GM12878 (cell line): ENCODE results near the gene SLFN14. TPM values are rescaled to one million over a fixed set of nuclear protein-coding genes. Genes with fewer than 3 reads are reported as not detected.

ENCODE experiments used
- ATAC-seq: fragments of 200-7000 bp; cut with Tn5 transposase; 3 replicates; pipeline ENCODE4 v1.9.1; 2020; ENCODE audit warnings: mild to moderate bottlenecking, moderate library complexity
- BruUV-seq: library from RNA; stranded (reverse); fragments of 400-500 nt; replicated peaks from 2 replicates; lab custom pipeline; 2021; lab: Mats Ljungman, UMichigan
- CTCF ChIA-PET: fragments of 300-600 bp; sonication (Branson Sonifier 250); formaldehyde crosslinking; extraction: SDS; loops from one replicate; lab custom pipeline; 2021; ENCODE audit warnings: inconsistent platforms; lab: Yijun Ruan, JAX
- POLR2A ChIA-PET: fragments of 350-600 bp; formaldehyde crosslinking; extraction: SDS; loops from one replicate; lab custom pipeline; 2021; ENCODE audit warnings: inconsistent platforms; lab: Charles Lee
- RAD21 ChIA-PET: fragments of 300-600 bp; sonication (Branson Sonifier 250); formaldehyde crosslinking; loops from one replicate; lab custom pipeline; 2023; ENCODE audit warnings: antibody characterized with exemption; ENCODE audit not compliant: unreplicated experiment; lab: Charles Lee
- SMC1A ChIA-PET: fragments of 300-600 bp; sonication (Branson Sonifier 250); formaldehyde crosslinking; loops from one replicate; lab custom pipeline; 2023; ENCODE audit not compliant: unreplicated experiment, uncharacterized antibody; lab: Charles Lee
- DNase-seq: peaks from one replicate; pipeline ENCODE4 v3.0.0-alpha.2; 2011; ENCODE audit warnings: low read depth, low spot score
- FAIRE-seq: peaks from 3 replicates; lab custom pipeline; 2011; peaks lifted over from hg19 to GRCh38; lab: Jason Lieb, UNC
- H2AFZ ChIP-seq: 2 replicates; pipeline ENCODE4 v1.6.0; 2011; ENCODE audit warnings: low read depth, low read length, control low read depth; ENCODE audit not compliant: control insufficient read depth
- H3K27ac ChIP-seq: 2 replicates; pipeline ENCODE4 v1.5.1; 2011; ENCODE audit warnings: control low read depth; ENCODE audit not compliant: control insufficient read depth, insufficient read depth
- H3K27me3 ChIP-seq, 2 experiments: replicated peaks in 1 of 2; 2 replicates each; pipeline versions ENCODE4 v1.6.0 to v1.6.1; 2011; ENCODE audit warnings: low read length in 1 of 2; ENCODE audit not compliant: control insufficient read depth in 2 of 2, insufficient read depth in 2 of 2
- H3K36me3 ChIP-seq, 2 experiments: 2 replicates each; pipeline ENCODE4 v1.5.1; 2011; ENCODE audit warnings: low read length in 1 of 2; ENCODE audit not compliant: control insufficient read depth in 2 of 2, insufficient read depth in 2 of 2
- H3K4me1 ChIP-seq: 2 replicates; pipeline ENCODE4 v1.6.1; 2011; ENCODE audit warnings: mild to moderate bottlenecking, low read length, moderate library complexity, mixed read lengths; ENCODE audit not compliant: control insufficient read depth, insufficient read depth
- H3K4me2 ChIP-seq: 2 replicates; pipeline ENCODE4 v1.6.0; 2011; ENCODE audit warnings: control low read depth; ENCODE audit not compliant: control insufficient read depth, insufficient read depth
- H3K4me3 ChIP-seq: fragments of 200-600 bp; sonication (generic); 2 replicates; pipeline ENCODE4 v1.5.1; 2016
- H3K79me2 ChIP-seq: 2 replicates; pipeline ENCODE4 v1.6.0; 2011; ENCODE audit warnings: low read length; ENCODE audit not compliant: control insufficient read depth, insufficient read depth
- H3K9ac ChIP-seq: 2 replicates; pipeline ENCODE4 v1.8.0; 2011; ENCODE audit warnings: low read length, control low read depth, mixed read lengths; ENCODE audit not compliant: control insufficient read depth, insufficient read depth
- H3K9me3 ChIP-seq: replicated peaks from 3 replicates; pipeline ENCODE4 v1.5.1; 2011; ENCODE audit warnings: mild to moderate bottlenecking, low read length; ENCODE audit not compliant: control insufficient read depth, insufficient read depth
- H4K20me1 ChIP-seq: 2 replicates; pipeline ENCODE4 v1.6.0; 2011; ENCODE audit not compliant: control insufficient read depth, insufficient read depth
- CBX3 ChIP-seq: fragments of 200-600 bp; sonication (generic); IDR thresholded peaks from 2 replicates; pipeline ENCODE4 v1.6.1; 2016; ENCODE audit warnings: low read depth, borderline replicate concordance
- CREB1 ChIP-seq: IDR thresholded peaks from 2 replicates; pipeline ENCODE4 v1.6.1; 2012; ENCODE audit warnings: low read depth, mild to moderate bottlenecking, inconsistent platforms
- KLF5 ChIP-seq: fragments of 450-650 bp; IDR thresholded peaks from 2 replicates; pipeline ENCODE4 v1.6.1; 2014; ENCODE audit warnings: mild to moderate bottlenecking; ENCODE audit not compliant: partially characterized antibody
- MLLT1 ChIP-seq: fragments of 450-650 bp; IDR thresholded peaks from 2 replicates; pipeline ENCODE4 v1.6.1; 2016; ENCODE audit warnings: mild to moderate bottlenecking
- POLR2AphosphoS2 ChIP-seq: IDR thresholded peaks from 2 replicates; pipeline ENCODE4 v1.6.1; 2011; ENCODE audit warnings: low read depth, mild to moderate bottlenecking, low read length, improper control_type of control experiment, moderate library complexity
- RAD51 ChIP-seq: fragments of 450-650 bp; IDR thresholded peaks from 2 replicates; pipeline ENCODE4 v1.6.1; 2016; ENCODE audit warnings: moderate library complexity, mild to moderate bottlenecking, inconsistent platforms
- ZBED1 ChIP-seq: IDR thresholded peaks from 2 replicates; pipeline ENCODE4 v1.6.1; 2016; ENCODE audit warnings: borderline replicate concordance
- ZBTB4 ChIP-seq: fragments of 450-650 bp; formaldehyde crosslinking; IDR thresholded peaks from 2 replicates; pipeline ENCODE4 v1.4.0; 2022; ENCODE audit warnings: mild to moderate bottlenecking, moderate library complexity
- WGBS: methylation state at CpG from one replicate; pipeline ENCODE4 v1.1.6; 2016; ENCODE audit warnings: low lambda C conversion rate; ENCODE audit not compliant: insufficient replicate concordance, insufficient coverage; ENCODE audit errors: missing lambda C conversion rate; 5-methylcytosine and 5-hydroxymethylcytosine counted together
- in situ Hi-C: fragments of 300-500 bp; cut with MboI; formaldehyde crosslinking; loops from 9 replicates; pipeline ENCODE4 v1.14.3; 2018; ENCODE audit warnings: mixed read lengths
- intact Hi-C: fragments of 100-400 bp; cut with micrococcal nuclease; formaldehyde crosslinking; loops from one replicate; pipeline ENCODE4 v1.14.2; 2022; ENCODE audit not compliant: unreplicated experiment
- polyA plus RNA-seq, 11 experiments: library from polyadenylated mRNA; depleted of rRNA in 4 of 11; unstranded in 6 of 11; stranded (reverse) in 5 of 11; fragments of >200 nt; fragmentation: Nextera tagmentation in 4 of 11; fragmentation: Illumina TruSeq in 1 of 11; extraction: Ambion mirVana in 4 of 11; extraction: Trizol in 1 of 11; gene quantifications; 1 replicate in 1 of 11; 2 replicates in 10 of 11; pipeline versions ENCODE4 v1.2.1 to v1.2.3, GENCODE V29; 2011 to 2016; ENCODE audit warnings: inconsistent platforms in 2 of 11, missing spikeins in 2 of 11, low read depth in 1 of 11
- total RNA-seq, 4 experiments: library from RNA; depleted of rRNA in 3 of 4; stranded (reverse); fragments of >200 nt in 3 of 4; fragmentation: Illumina TruSeq in 1 of 4; extraction: Trizol in 1 of 4; gene quantifications; 2 replicates each; pipeline versions ENCODE4 v1.2.1 to v1.2.3, GENCODE V29; 2013 to 2021

The SLFN14 gene
- total and polyA plus RNA-seq, 10 of the 15 experiments (the other 5 are each of a cell fraction or from before 2014, with no cell fraction given) = 0.06 to 0.11 (median 0.06) TPM; not detected in 7

- Histone ChIP-seq H3K4me3 (no peak overlapping the region), H3K4me1 (no peaks in the 10 kb centered on the region), H3K4me2 (no peak overlapping the region), H4K20me1 (no peaks in the 10 kb centered on the region), H2AFZ (no peak overlapping the region), H3K9ac (no peak overlapping the region), H3K9me3 (no peaks in the 10 kb centered on the region), H3K36me3 (no peaks in the 10 kb centered on the region; a peak in 1 of 4 replicates), H3K27ac (no peak overlapping the region), H3K79me2 (no peaks in the 10 kb centered on the region), H3K27me3 (no peaks in the 10 kb centered on the region)
- DNase-seq (no peak), FAIRE-seq (no peak), ATAC-seq (peak; percentile 68)
- ChIA-PET POLR2A (interaction anchor here (0.6 to 1.5 kb wide), 3 partner anchors 13 to 116 kb away, joined by 3 to 6 read pairs (median 3); no protein-coding TSS in a partner anchor), SMC1A (interaction anchor here (1.0 kb wide), 1 partner anchor 13 kb away, joined by 3 read pairs; no protein-coding TSS in a partner anchor), RAD21 (interaction anchor here (0.6 to 1.4 kb wide), 4 partner anchors 10 to 937 kb away, joined by 3 to 5 read pairs (median 4); no protein-coding TSS in a partner anchor), CTCF (interaction anchor here (0.6 to 2.8 kb wide), 4 partner anchors 53 to 242 kb away, joined by 3 to 14 read pairs (median 6); no protein-coding TSS in a partner anchor)
- in situ Hi-C loops = loop anchor here (5.0 kb wide), 1 partner anchor 47 kb away; no protein-coding TSS in a partner anchor
- TF ChIP-seq RAD51 (no peak), CREB1 (0 out of 2 replicates have a peak, but pooled peaks have one; percentile 12)
- intact Hi-C loops = loop anchor here (5.0 kb wide), 1 partner anchor 193 kb away; no protein-coding TSS in a partner anchor
- 2% methylated on average over 5 of the region's 5 CpGs for WGBS
- BruUV-seq = no TSS peak
Observed at GRCh38 chr17:35554668-35555067, 6.0 kb downstream of the SLFN14 start.

GRCh38 chr17:35553310-35553709 lies 7.3 kb downstream of the SLFN14 start:
- ATAC-seq (no peak), DNase-seq (no peak), FAIRE-seq (no peak)
- H3K36me3 ChIP-seq = no peaks in the 10 kb centered on the region; a peak in 1 of 4 replicates
- in situ Hi-C loops (no loop called here), intact Hi-C loops (no loop called here)
- no TSS peak for BruUV-seq
- no peaks in the 10 kb centered on the region for H3K4me1 ChIP-seq
- no peaks in the 10 kb centered on the region for H3K27me3 ChIP-seq
- H3K9ac ChIP-seq = no peak overlapping the region
- 67% methylated on average over 4 of the region's 4 CpGs for WGBS
- ChIA-PET CTCF (interaction anchor here (0.7 to 2.0 kb wide), 4 partner anchors 8 to 464 kb away, joined by 3 to 7 read pairs (median 4); no protein-coding TSS in a partner anchor), SMC1A (interaction anchor here (0.8 to 1.4 kb wide), 2 partner anchors 10 to 12 kb away, joined by 3 read pairs; no protein-coding TSS in a partner anchor), POLR2A (interaction anchor here (1.5 kb wide), 1 partner anchor 14 kb away, joined by 6 read pairs; no protein-coding TSS in a partner anchor), RAD21 (interaction anchor here (1.0 kb wide), 1 partner anchor 16 kb away, joined by 4 read pairs; the partner anchor contains the start of gene SLFN12L)
- no peak overlapping the region for H3K4me2 ChIP-seq
- no peaks in the 10 kb centered on the region for H3K9me3 ChIP-seq
- H3K27ac ChIP-seq = no peak overlapping the region
- no peaks in the 10 kb centered on the region for H4K20me1 ChIP-seq
- H3K79me2 ChIP-seq = no peaks in the 10 kb centered on the region
- no peak overlapping the region for H3K4me3 ChIP-seq
- no peak overlapping the region for H2AFZ ChIP-seq
- TF ChIP-seq ZBTB4 (CRISPR knock-in tag) (no peak), POLR2AphosphoS2 (no peak), KLF5 (no peak), MLLT1 (no peak), CBX3 (no peak), ZBED1 (no peak)
